Limb (tissue), 2 donors: Measurements from ENCODE around the gene SERPINA3.
"Not testable (repeated sequence)": the region's sequence is repeated elsewhere in the genome, so short reads cannot be mapped to it uniquely, and the experiment has no call there.

Experiments
- DNase-seq, 2 donors: peaks; one replicate each; pipeline ENCODE4 v3.0.0-alpha.2; 2016; ENCODE audit errors: extremely low spot score in 2 of 2

The SERPINA3 gene

DNA sequence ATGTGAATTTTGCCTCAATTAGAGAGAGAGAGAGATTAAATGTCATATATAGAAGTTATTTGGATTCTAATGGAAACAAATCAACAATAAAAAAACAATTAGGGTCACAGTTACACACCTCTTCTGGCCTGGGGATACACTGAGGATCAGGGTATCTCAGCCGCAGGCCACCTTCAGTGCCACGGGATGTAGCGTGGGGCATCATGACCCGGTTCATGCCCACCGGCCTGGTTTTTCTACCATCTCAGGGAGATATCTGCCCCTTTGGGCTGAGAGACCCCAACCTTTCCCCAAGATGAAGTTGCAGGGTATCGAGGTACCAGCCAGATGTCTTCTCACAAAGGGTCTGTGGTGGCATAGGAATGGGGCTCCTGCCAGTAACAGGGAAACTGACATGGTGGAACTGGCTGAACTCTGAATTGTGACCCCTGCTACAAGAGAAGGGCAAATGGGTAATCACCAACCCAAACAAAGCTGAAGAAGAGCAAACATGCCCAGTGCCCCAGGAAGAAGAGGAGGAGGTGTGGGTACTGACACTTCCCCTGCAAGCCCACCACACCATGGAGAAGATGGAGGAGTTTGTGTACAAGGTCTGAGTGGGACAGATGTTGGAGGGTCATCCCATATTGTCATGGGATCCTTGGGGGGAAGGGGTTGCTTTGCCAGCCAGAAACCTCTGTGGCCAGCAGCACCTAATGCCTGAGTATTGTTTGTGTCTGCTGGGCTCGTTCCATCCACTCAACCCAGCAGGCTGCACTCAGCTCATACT, 19.5 kb downstream of the SERPINA3 start:
- DNase-seq: no peak

- no peak for DNase-seq
These were observed 20.1 kb downstream of the SERPINA3 start for GRCh38 chr14:94632305-94632590.

GRCh38 chr14:94633121-94633520, 20.9 kb downstream of the SERPINA3 start:
- DNase-seq: no peak

GRCh38 chr14:94635154-94635553, 23.0 kb downstream of the SERPINA3 start:
- DNase-seq: no peak

- no peak for DNase-seq
These were observed 24.7 kb downstream of the SERPINA3 start for GRCh38 chr14:94636744-94637412.

GRCh38 chr14:94637814-94638213, 25.6 kb downstream of the SERPINA3 start:
- DNase-seq: not testable (repeated sequence)

GRCh38 chr14:94638339-94638738, 26.1 kb downstream of the SERPINA3 start:
- no peak for DNase-seq

GRCh38 chr14:94638961-94639817, 27.0 kb downstream of the SERPINA3 start:
- DNase-seq: no peak

GRCh38 chr14:94640721-94641631, 28.8 kb downstream of the SERPINA3 start:
- no peak for DNase-seq

DNA sequence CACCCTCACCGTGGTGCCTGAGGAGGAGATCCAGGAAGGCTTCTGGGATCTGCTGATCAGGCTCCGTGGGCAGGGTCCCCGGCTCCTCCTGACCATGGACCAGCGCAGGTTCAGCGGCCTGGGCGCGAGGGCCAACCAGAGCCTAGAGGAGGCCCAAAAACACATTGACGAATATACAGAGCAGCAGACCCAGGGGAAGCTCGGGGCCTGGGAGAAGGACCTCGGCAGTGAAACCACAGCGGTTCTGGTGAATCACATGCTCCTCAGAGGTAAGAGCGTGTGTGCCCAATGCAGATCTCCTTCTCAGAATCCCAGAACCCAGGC, 29.4 kb downstream of the SERPINA3 start:
- DNase-seq: no peak

- DNase-seq: no peak
These were observed 31.3 kb downstream of the SERPINA3 start for GRCh38 chr14:94643316-94644101.

DNA sequence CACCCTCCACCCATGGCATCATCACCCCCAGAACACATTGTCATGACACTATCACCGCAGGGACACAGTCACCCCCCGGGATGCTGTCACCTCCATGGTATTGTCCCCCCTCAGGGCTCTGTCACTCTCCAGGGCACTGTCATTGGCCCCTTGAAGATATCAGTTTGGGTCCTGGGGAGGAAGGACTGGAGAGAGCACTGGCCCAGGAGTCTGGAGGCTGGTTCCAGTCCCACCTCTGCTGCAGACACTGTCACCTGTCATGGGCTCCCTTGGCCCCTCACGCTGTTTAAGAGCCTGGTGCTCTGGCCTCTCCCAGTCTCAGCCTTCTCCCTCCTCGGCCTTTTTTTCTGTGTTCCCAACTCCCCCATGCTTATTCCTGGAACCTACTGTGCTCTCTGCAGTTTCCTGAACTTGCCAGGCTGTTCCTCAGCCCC, 31.9 kb downstream of the SERPINA3 start:
- no peak for DNase-seq

DNA sequence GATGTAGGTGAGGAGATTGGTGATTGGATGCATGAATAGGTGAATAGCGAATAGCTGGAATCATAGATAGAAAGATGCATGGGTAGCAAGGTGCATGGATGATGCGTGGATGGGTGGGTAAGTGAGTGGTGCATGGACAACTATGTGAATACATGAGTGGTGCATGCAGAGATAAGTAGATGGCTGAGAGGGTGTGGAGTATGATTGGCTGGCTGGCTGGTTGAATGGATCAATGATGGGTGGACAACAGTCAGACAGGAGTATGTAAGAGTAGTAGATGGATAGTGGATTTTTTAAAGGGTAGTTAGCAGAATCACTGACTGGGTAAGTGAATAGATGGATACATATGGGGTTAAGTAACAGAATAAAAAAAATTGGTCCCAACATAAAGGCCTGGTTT, 33.9 kb downstream of the SERPINA3 start:
- peak in 1 of 2 donors; percentile 2 for DNase-seq

- peak in 1 of 2 donors; percentile 3 for DNase-seq
These were observed 34.3 kb downstream of the SERPINA3 start for GRCh38 chr14:94646481-94646880.

DNA sequence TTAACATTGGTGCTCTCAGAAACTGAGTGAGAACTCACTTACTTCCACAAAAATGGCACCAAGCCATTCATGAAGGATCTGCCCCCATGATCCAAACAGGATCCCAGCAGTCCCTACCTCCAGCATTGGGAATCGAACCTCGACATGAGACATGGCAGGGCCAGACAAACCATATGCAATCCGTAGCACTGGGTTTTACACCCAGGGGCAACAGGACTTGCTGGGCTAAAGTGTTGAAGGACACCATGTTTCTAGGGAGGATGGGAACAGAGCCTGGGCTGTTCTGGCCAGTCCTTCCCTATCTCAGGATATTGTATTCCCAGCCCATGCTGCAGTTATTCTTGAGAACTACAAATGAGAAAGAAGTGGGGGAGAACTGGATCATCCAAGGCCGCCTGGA, 36.6 kb downstream of the SERPINA3 start:
- DNase-seq: peak in 1 of 2 donors; percentile 12

DNA sequence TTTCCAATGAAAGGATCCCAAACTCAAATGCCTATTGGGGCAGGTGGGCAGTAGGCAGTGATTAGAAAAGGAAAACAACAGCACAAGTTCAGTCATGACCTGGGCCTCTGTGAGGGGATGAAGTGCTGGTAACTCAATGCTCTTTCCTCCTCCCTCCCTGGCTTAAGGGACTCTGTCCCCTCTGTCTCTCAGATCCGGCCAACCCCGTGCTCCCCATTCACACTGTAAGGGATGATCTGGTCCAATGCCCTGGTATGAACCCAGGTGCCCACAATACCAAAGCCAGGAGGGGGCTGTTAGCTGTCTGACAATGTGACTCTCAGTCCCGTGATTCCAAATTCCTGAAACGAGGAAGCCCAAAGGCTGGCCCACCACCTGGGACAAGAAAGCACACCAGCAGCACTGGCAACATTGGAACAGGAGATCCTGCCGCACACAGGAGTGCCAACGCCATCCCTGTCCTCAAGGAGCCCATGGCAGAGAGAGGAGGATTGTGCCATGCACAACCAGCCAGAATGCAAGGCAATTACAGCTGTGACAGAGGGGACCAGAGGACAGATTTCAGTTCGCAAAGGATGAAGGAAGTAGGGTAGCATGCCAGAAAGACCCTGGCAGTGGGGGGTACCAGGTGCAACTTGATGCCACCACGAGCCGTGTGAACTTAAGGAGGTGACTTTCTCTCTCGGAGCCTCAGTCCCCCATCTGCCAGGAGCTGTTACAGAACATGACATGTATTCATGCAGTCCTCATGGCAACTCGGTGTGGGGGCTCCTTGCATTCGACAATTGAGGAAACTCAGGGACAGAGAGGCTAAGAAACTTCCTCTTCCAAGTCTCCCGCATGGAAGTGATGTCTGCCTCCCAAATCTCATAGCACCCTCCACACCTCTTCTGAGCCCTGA, 37.6 kb downstream of the SERPINA3 start:
- DNase-seq: peak in 1 of 2 donors; percentile 14

DNA sequence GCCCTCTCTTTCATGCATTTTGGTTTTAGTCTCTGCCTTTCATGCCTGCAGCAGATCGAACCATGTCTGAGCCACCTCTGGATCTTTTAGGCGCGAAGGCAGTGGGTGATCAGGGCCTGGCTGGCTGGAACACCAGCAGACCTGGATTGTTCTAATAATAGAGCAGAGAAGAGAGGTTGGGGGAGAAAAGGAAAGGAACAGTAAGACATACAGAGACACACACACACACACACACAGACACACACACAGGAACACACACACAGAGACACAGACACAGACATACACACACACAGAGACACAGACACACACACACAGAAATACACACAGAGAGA, 38.2 kb downstream of the SERPINA3 start:
- DNase-seq: no peak

- DNase-seq: peak in 1 of 2 donors; percentile 31
These were observed 38.9 kb downstream of the SERPINA3 start for GRCh38 chr14:94650806-94651805.
